ENCODE results near the gene QPRT. TPM values are rescaled to one million over a fixed set of nuclear protein-coding genes. Genes with fewer than 3 reads are reported as not detected.
"Not testable (repeated sequence)": the region's sequence is repeated elsewhere in the genome, so short reads cannot be mapped to it uniquely, and the experiment has no call there.

The QPRT gene
- polyA plus RNA-seq, 1 of the 3 experiments (the other 2 are of a cell fraction) = 12.5 TPM

DNA sequence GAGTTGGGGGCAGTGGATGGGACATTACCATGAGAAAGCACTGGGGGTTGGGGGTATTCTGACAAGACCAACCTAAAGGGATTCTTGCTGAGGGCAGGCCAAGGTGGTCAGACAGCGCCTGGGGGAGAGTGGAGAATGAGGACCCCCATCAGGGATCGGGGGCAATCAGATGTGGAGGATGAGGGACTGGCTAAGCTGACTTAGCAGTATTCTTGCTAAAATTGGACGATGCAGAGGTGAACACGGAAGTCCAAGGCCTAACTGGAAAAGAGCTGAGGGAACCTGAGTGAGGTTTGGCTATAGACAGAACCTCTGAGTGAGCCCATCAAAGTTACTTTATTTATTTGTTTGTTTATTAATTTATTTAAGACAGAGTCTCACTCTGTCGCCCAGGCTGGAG lies 9.2 kb downstream of the QPRT start:
- CTCF ChIA-PET = interaction anchor here (1.1 to 2.8 kb wide), 2 partner anchors 11 to 41 kb away, joined by 3 to 15 read pairs; no protein-coding TSS in a partner anchor
- no peak for DNase-seq
- H3F3A ChIP-seq (replicated peaks; ENCODE audit: insufficient read depth) = no peaks in the 10 kb centered on the region

DNA sequence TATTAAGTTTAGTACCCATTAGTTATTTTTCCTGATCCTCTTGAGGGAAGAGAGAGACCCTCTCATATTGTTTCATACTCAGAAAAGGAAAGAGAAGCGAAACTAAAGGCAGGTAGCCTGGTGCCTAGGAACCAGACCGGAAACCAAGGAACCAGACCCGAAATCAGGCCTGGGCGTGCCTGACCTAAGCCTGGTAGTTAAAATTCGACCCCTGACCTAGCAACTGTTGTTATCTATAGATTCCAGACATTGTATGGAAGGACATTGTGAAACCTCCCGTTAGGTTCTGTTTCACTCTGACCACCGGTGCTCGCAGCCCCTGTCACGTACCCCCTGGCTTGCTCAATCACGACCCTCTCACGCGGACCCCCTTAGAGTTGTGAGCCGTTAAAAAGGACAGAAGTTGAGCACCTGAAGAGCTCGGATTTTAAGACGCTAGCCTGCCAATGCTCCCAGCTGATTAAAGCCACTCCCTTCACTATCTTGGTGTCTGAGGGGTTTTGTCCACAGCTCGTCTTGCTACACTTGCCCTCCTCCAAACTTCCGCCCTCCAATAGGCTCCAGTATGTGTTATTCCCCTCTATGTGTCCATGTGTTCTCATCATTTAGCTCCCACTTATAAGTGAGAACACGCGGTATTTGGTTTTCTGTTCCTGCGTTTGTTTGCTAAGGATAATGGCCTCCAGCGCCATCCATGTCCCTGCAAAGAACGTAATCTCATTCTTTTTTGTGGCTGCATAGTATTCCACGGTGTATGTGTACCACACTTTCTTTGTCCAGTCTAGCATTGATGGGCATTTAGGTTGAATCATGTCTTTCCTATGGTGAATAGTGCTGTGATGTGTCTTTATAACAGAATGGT lies 10.7 kb downstream of the QPRT start:
- CTCF ChIA-PET = interaction anchor here (2.8 kb wide), 1 partner anchor 10 kb away, joined by 15 read pairs; no protein-coding TSS in a partner anchor
- H3K4me3 ChIP-seq (ENCODE audit: low read depth in 2 of 2, low read length in 1 of 2); H3K36me3 ChIP-seq (replicated peaks in 1 of 2; ENCODE audit: control insufficient read depth in 1 of 2, insufficient read depth in 2 of 2, low read length in 1 of 2); H3K27ac ChIP-seq (ENCODE audit: low read depth in 2 of 2, low read length in 1 of 2); H3K4me1 ChIP-seq (ENCODE audit: control insufficient read depth in 1 of 2, insufficient read depth in 2 of 2, low read depth in 1 of 2, low read length in 1 of 2); H4K20me1 ChIP-seq (ENCODE audit: insufficient read depth); H3K9ac ChIP-seq; DNase-seq; H3K9me2 ChIP-seq; POLR2A ChIA-PET; H3K9me3 ChIP-seq; H3F3A ChIP-seq (replicated peaks; ENCODE audit: insufficient read depth); H3K27me3 ChIP-seq (ENCODE audit: insufficient read depth); H3K4me2 ChIP-seq; H2AFZ ChIP-seq (ENCODE audit: low read depth); H3K79me2 ChIP-seq (ENCODE audit: insufficient read depth): not testable (repeated sequence)
- WGBS (ENCODE audit: low lambda C conversion rate) = 93% methylated on average over 23 of the region's 23 CpGs

More for the DNA sequence above, 9.2 kb downstream of the QPRT start:
- H3K9ac ChIP-seq = no peak overlapping the region
- POLR2A ChIA-PET = no interaction called here
- H3K4me1 ChIP-seq (ENCODE audit: control insufficient read depth in 1 of 2, insufficient read depth in 2 of 2, low read depth in 1 of 2, low read length in 1 of 2) = no peaks in the 10 kb centered on the region
- H3K9me3 ChIP-seq = no peaks in the 10 kb centered on the region
- no peak overlapping the region for H3K4me3 ChIP-seq (ENCODE audit: low read depth in 2 of 2, low read length in 1 of 2)
- H4K20me1 ChIP-seq (ENCODE audit: insufficient read depth) = no peaks in the 10 kb centered on the region
- H2AFZ ChIP-seq (ENCODE audit: low read depth) = no peak overlapping the region
- H3K4me2 ChIP-seq = no peak overlapping the region
- H3K79me2 ChIP-seq (ENCODE audit: insufficient read depth) = no peaks in the 10 kb centered on the region
- 94% methylated on average over 5 of the region's 5 CpGs for WGBS (ENCODE audit: low lambda C conversion rate)
- H3K36me3 ChIP-seq (replicated peaks in 1 of 2; ENCODE audit: control insufficient read depth in 1 of 2, insufficient read depth in 2 of 2, low read length in 1 of 2) = no peaks in the 10 kb centered on the region
- no peaks in the 10 kb centered on the region for H3K27me3 ChIP-seq (ENCODE audit: insufficient read depth)
- H3K27ac ChIP-seq (ENCODE audit: low read depth in 2 of 2, low read length in 1 of 2) = no peak overlapping the region
- H3K9me2 ChIP-seq = no peaks in the 10 kb centered on the region
- TF ChIP-seq CHD2 (IDR thresholded peaks at IDR 0.05; ENCODE audit: low read length, partially characterized antibody) (no peak), FOXM1 (IDR thresholded peaks at IDR 0.05; ENCODE audit: low read depth) (no peak), ELF1 (IDR thresholded peaks at IDR 0.05) (no peak), FOXJ3 (CRISPR knock-in tag; IDR thresholded peaks at IDR 0.05) (no peak), RCOR1 (IDR thresholded peaks at IDR 0.05; ENCODE audit: low read length) (no peak)
- TF ChIP-seq, protein P1, sequence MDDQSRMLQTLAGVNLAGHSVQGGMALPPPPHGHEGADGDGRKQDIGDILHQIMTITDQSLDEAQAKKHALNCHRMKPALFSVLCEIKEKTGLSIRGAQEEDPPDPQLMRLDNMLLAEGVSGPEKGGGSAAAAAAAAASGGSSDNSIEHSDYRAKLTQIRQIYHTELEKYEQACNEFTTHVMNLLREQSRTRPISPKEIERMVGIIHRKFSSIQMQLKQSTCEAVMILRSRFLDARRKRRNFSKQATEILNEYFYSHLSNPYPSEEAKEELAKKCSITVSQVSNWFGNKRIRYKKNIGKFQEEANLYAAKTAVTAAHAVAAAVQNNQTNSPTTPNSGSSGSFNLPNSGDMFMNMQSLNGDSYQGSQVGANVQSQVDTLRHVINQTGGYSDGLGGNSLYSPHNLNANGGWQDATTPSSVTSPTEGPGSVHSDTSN (IDR thresholded peaks at IDR 0.05) = no peak
- TF ChIP-seq, protein P2, sequence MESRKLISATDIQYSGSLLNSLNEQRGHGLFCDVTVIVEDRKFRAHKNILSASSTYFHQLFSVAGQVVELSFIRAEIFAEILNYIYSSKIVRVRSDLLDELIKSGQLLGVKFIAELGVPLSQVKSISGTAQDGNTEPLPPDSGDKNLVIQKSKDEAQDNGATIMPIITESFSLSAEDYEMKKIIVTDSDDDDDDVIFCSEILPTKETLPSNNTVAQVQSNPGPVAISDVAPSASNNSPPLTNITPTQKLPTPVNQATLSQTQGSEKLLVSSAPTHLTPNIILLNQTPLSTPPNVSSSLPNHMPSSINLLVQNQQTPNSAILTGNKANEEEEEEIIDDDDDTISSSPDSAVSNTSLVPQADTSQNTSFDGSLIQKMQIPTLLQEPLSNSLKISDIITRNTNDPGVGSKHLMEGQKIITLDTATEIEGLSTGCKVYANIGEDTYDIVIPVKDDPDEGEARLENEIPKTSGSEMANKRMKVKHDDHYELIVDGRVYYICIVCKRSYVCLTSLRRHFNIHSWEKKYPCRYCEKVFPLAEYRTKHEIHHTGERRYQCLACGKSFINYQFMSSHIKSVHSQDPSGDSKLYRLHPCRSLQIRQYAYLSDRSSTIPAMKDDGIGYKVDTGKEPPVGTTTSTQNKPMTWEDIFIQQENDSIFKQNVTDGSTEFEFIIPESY (IDR thresholded peaks at IDR 0.05; ENCODE audit: borderline replicate concordance, low read depth) = no peak

DNA sequence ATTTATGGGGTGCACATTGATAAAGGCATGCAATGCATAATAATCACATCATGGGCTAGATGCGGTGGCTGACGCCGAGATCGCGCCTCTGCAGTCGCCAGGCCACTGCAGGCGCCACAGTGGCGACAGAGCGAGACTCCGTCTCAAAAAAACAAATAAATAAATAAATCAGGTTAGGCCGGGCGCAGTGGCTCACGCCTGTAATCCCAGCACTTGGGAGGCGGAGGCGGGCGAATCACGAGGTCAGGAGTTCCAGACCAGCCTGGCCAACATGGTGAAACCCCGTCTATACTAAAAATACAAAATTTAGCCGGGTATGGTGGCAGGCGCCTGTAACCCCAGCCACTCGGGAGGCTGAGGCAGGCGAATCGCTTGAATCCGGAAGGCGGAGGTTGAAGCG lies 13.6 kb downstream of the QPRT start:
- H3F3A ChIP-seq (replicated peaks; ENCODE audit: insufficient read depth); H3K27me3 ChIP-seq (ENCODE audit: insufficient read depth); H3K36me3 ChIP-seq (replicated peaks in 1 of 2; ENCODE audit: control insufficient read depth in 1 of 2, insufficient read depth in 2 of 2, low read length in 1 of 2); DNase-seq; H3K9ac ChIP-seq; POLR2A ChIA-PET; H3K27ac ChIP-seq (ENCODE audit: low read depth in 2 of 2, low read length in 1 of 2); H3K4me1 ChIP-seq (ENCODE audit: control insufficient read depth in 1 of 2, insufficient read depth in 2 of 2, low read depth in 1 of 2, low read length in 1 of 2); H4K20me1 ChIP-seq (ENCODE audit: insufficient read depth); H3K9me3 ChIP-seq; H3K9me2 ChIP-seq; H3K79me2 ChIP-seq (ENCODE audit: insufficient read depth); H3K4me2 ChIP-seq; H2AFZ ChIP-seq (ENCODE audit: low read depth); H3K4me3 ChIP-seq (ENCODE audit: low read depth in 2 of 2, low read length in 1 of 2): not testable (repeated sequence)
- 97% methylated on average over 26 of the region's 26 CpGs for WGBS (ENCODE audit: low lambda C conversion rate)
- CTCF ChIA-PET = interaction anchor here (1.4 to 1.5 kb wide), 2 partner anchors 8 to 98 kb away, joined by 3 to 6 read pairs; partner anchors contain the start of gene KIF22

Data from SK-N-SH (cell line).